HepG2 (cell line): ENCODE results near the gene ZNF365. TPM values are rescaled to one million over a fixed set of nuclear protein-coding genes. Genes with fewer than 3 reads are reported as not detected.

ENCODE experiments used
- ATAC-seq: fragments of 200-7000 bp; cut with Tn5 transposase; 3 replicates; pipeline ENCODE4 v1.9.1; 2020; ENCODE audit warnings: mild to moderate bottlenecking, moderate library complexity
- BruUV-seq: library from RNA; stranded (reverse); fragments of 400-500 nt; replicated peaks from 2 replicates; lab custom pipeline; 2021; lab: Mats Ljungman, UMichigan
- CTCF ChIA-PET: fragments of 300-600 bp; formaldehyde crosslinking; extraction: SDS; loops from one replicate; lab custom pipeline; 2021; ENCODE audit warnings: low total read pairs, inconsistent platforms, low intra/inter-chr PET ratio; lab: Yijun Ruan, JAX
- POLR2A ChIA-PET: fragments of 350-600 bp; sonication (Branson Sonifier 250); formaldehyde crosslinking; loops from one replicate; lab custom pipeline; 2020; ENCODE audit warnings: antibody characterized with exemption, inconsistent platforms; lab: Yijun Ruan, JAX
- DNase-seq: peaks from one replicate; pipeline ENCODE4 v3.0.0-alpha.2; 2015; ENCODE audit warnings: low spot score
- FAIRE-seq: peaks from 3 replicates; lab custom pipeline; 2011; peaks lifted over from hg19 to GRCh38; lab: Jason Lieb, UNC
- H2AFZ ChIP-seq: one replicate; pipeline ENCODE4 v1.6.1; 2011; ENCODE audit warnings: low read length, inconsistent platforms
- H3K27ac ChIP-seq: fragments of 300-600 bp; 3 replicates; pipeline ENCODE4 v1.8.0; 2011; ENCODE audit warnings: mixed run types, mild to moderate bottlenecking, mixed read lengths, low read length, inconsistent platforms; ENCODE audit not compliant: insufficient read depth; ENCODE audit errors: extremely low read length
- H3K27me3 ChIP-seq, 2 experiments: fragments of 200-600 bp in 1 of 2; 2 replicates in 1 of 2; 3 replicates in 1 of 2; pipeline versions ENCODE4 v1.6.0 to v1.8.0; 2011; ENCODE audit warnings: low read length in 2 of 2, mild to moderate bottlenecking in 2 of 2, moderate library complexity in 2 of 2, inconsistent platforms in 1 of 2; ENCODE audit not compliant: insufficient read depth in 2 of 2, control insufficient read depth in 1 of 2
- H3K36me3 ChIP-seq, 2 experiments: fragments of 200-600 bp in 1 of 2; replicated peaks in 1 of 2; 2 replicates in 1 of 2; 3 replicates in 1 of 2; pipeline versions ENCODE4 v1.5.1 to v1.8.0; 2011; ENCODE audit warnings: low read length in 2 of 2, inconsistent platforms in 1 of 2; ENCODE audit not compliant: insufficient read depth in 2 of 2, control insufficient read depth in 1 of 2
- H3K4me1 ChIP-seq: 2 replicates; pipeline ENCODE4 v1.5.1; 2012; ENCODE audit warnings: low read length, inconsistent platforms; ENCODE audit not compliant: insufficient read depth
- H3K4me2 ChIP-seq: 2 replicates; pipeline ENCODE4 v1.6.0; 2011; ENCODE audit warnings: low read depth, low read length, inconsistent platforms
- H3K4me3 ChIP-seq, 3 experiments: fragments of 200-600 bp in 1 of 3; sonication (generic), shearing (Covaris generic) in 1 of 3; replicated peaks in 1 of 3; 2 replicates each; pipeline ENCODE4 v1.5.1; 2011 to 2016; ENCODE audit warnings: low read length in 3 of 3, inconsistent platforms in 2 of 3, low read depth in 2 of 3, mild to moderate bottlenecking in 2 of 3, control low read depth in 1 of 3, mixed read lengths in 1 of 3; ENCODE audit not compliant: insufficient read depth in 1 of 3
- H3K79me2 ChIP-seq: one replicate; pipeline ENCODE4 v1.6.1; 2011; ENCODE audit warnings: low read length, inconsistent platforms; ENCODE audit not compliant: insufficient read depth
- H3K9ac ChIP-seq: 2 replicates; pipeline ENCODE4 v1.6.0; 2011; ENCODE audit warnings: mild to moderate bottlenecking, low read depth, low read length, inconsistent platforms; ENCODE audit not compliant: insufficient read depth
- H3K9me3 ChIP-seq: 2 replicates; pipeline ENCODE4 v1.5.1; 2012; ENCODE audit warnings: mild to moderate bottlenecking, low read length
- H4K20me1 ChIP-seq: 2 replicates; pipeline ENCODE4 v1.6.0; 2011; ENCODE audit warnings: inconsistent platforms, mild to moderate bottlenecking, low read length, moderate library complexity; ENCODE audit not compliant: insufficient read depth
- GABPB1 ChIP-seq: IDR thresholded peaks from 2 replicates; pipeline ENCODE4 v1.6.1; 2016; ENCODE audit warnings: mild to moderate bottlenecking, missing genetic modification reagents, moderate library complexity, missing compliant biosample characterization
- MAZ ChIP-seq, 2 experiments: sonication (generic) in 1 of 2; formaldehyde crosslinking in 1 of 2; IDR thresholded peaks; 2 replicates each; pipeline versions ENCODE4 v1.5.0 to v1.6.1; 2012 to 2020; ENCODE audit warnings: low read depth in 2 of 2, mild to moderate bottlenecking in 2 of 2, borderline replicate concordance in 1 of 2, improper control_type of control experiment in 1 of 2, low read length in 1 of 2, missing genetic modification reagents in 1 of 2, moderate library complexity in 1 of 2
- NFATC3 ChIP-seq: sonication (generic); formaldehyde crosslinking; IDR thresholded peaks from 2 replicates; pipeline ENCODE4 v1.5.1; 2020; ENCODE audit warnings: mild to moderate bottlenecking, missing genetic modification reagents
- PAF1 ChIP-seq: IDR thresholded peaks from 2 replicates; pipeline ENCODE4 v1.6.1; 2016; ENCODE audit warnings: missing genetic modification reagents, missing compliant biosample characterization
- RFXAP ChIP-seq: sonication (generic); formaldehyde crosslinking; IDR thresholded peaks from 2 replicates; pipeline ENCODE4 v1.4.0; 2020; ENCODE audit warnings: missing genetic modification reagents, borderline replicate concordance
- TBP ChIP-seq: sonication (generic); formaldehyde crosslinking; IDR thresholded peaks from 2 replicates; pipeline ENCODE4 v1.5.0; 2020; ENCODE audit warnings: missing genetic modification reagents
- TEAD3 ChIP-seq: optimal IDR thresholded peaks from 2 replicates; pipeline ENCODE3; 2016; ENCODE audit warnings: borderline replicate concordance
- ZNF484 ChIP-seq: sonication (generic); formaldehyde crosslinking; IDR thresholded peaks from 2 replicates; pipeline ENCODE4 v1.5.1; 2020; ENCODE audit warnings: mild to moderate bottlenecking, low read depth, missing genetic modification reagents, borderline replicate concordance
- ZNF605 ChIP-seq: sonication (generic); formaldehyde crosslinking; IDR thresholded peaks from 2 replicates; pipeline ENCODE4 v1.8.0; 2022; ENCODE audit warnings: mild to moderate bottlenecking, missing genetic modification reagents
- WGBS: methylation state at CpG from one replicate; pipeline ENCODE4 v1.1.6; 2017; ENCODE audit warnings: low lambda C conversion rate; 5-methylcytosine and 5-hydroxymethylcytosine counted together
- in situ Hi-C: cut with HindIII; loops from 2 replicates; pipeline ENCODE4 v1.10.0; 2017; ENCODE audit warnings: low pct_unique_long_range_greater_than_20kb; ENCODE audit not compliant: extremely low pct_ligation_motif_present
- intact Hi-C: fragments of 100-400 bp; cut with micrococcal nuclease; formaldehyde crosslinking; loops from one replicate; pipeline ENCODE4 v1.10.0; 2022; ENCODE audit not compliant: unreplicated experiment
- polyA plus RNA-seq, 8 experiments: library from polyadenylated mRNA; depleted of rRNA in 3 of 8; stranded (reverse) in 7 of 8; unstranded in 1 of 8; fragments of >200 nt; fragmentation: Illumina TruSeq in 4 of 8; extraction: Trizol in 4 of 8; gene quantifications; 2 replicates each; pipeline versions ENCODE4 v1.2.1 to v1.2.3, GENCODE V29; 2011 to 2016; ENCODE audit warnings: low read depth in 4 of 8, missing spikeins in 1 of 8, mixed read lengths in 1 of 8; ENCODE audit not compliant: insufficient read depth in 1 of 8
- total RNA-seq, 5 experiments: library from RNA; depleted of rRNA; stranded (reverse); fragments of >200 nt; fragmentation: Illumina TruSeq; extraction: Trizol; gene quantifications; 2 replicates each; pipeline ENCODE4 v1.2.3, GENCODE V29; 2016; ENCODE audit warnings: low read depth in 1 of 5

ZNF365 gene
- total and polyA plus RNA-seq, 2 of the 13 experiments (the other 11 are each of a cell fraction or from before 2014, with no cell fraction given) = not detected

GRCh38 chr10:62341419-62341818, 32.8 kb upstream of the ZNF365 start:
- intact Hi-C loops = no loop called here
- H2AFZ ChIP-seq = no peak overlapping the region
- no peak overlapping the region for H3K9ac ChIP-seq
- peaks cover 49% of the 10 kb centered on the region for H3K9me3 ChIP-seq
- H4K20me1 ChIP-seq = no peaks in the 10 kb centered on the region
- in situ Hi-C loops = no loop called here
- no peaks in the 10 kb centered on the region for H3K27me3 ChIP-seq
- H3K4me1 ChIP-seq = no peaks in the 10 kb centered on the region
- DNase-seq (no peak), ATAC-seq (no peak), FAIRE-seq (no peak)
- no peak overlapping the region for H3K27ac ChIP-seq
- H3K36me3 ChIP-seq = no peaks in the 10 kb centered on the region
- no TSS peak for BruUV-seq
- H3K4me2 ChIP-seq = no peak overlapping the region
- TF ChIP-seq GABPB1 (CRISPR knock-in tag) (no peak), PAF1 (CRISPR knock-in tag) (no peak), ZNF605 (no peak), TEAD3 (CRISPR knock-in tag) (no peak), RFXAP (CRISPR knock-in tag) (no peak), MAZ (IDR thresholded peaks at IDR 0.05; ENCODE audit: borderline replicate concordance, low read depth, low read length) (no peak), MAZ (CRISPR knock-in tag; IDR thresholded peaks at IDR 0.05; ENCODE audit: low read depth) (no peak)
- no peak overlapping the region for H3K4me3 ChIP-seq
- ChIA-PET CTCF (no interaction called here), POLR2A (no interaction called here)
- no peaks in the 10 kb centered on the region for H3K79me2 ChIP-seq

DNA sequence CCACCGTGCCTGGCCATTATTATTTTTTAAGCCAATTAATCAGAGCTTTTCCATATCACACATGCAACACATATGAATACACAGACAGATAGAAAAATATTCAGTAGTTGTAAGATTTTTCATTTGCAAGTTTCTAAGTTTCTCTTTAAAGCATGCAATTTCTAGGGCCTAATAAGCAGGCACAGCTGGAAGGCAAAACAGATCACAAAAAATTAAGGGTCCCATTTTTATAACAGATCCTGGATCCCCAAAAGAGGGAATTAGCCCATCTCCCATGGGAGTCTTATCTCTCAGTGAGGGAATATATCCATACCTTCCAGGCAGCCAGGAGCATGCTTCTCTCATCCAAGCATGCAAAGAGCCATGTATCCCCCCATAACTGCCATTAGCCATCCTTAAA, 31.2 kb upstream of the ZNF365 start:
- in situ Hi-C loops = no loop called here
- no peak for FAIRE-seq
- CTCF ChIA-PET = no interaction called here
- WGBS = 0% methylated on average over 1 of the region's 1 CpG
- peaks cover 57% of the 10 kb centered on the region for H3K9me3 ChIP-seq
- BruUV-seq = no TSS peak
- no peaks in the 10 kb centered on the region for H3K27me3 ChIP-seq
- H2AFZ ChIP-seq = no peak overlapping the region
- POLR2A ChIA-PET = no interaction called here
- intact Hi-C loops = no loop called here
- H3K4me3 ChIP-seq = no peak overlapping the region
- no peaks in the 10 kb centered on the region for H3K36me3 ChIP-seq
- no peaks in the 10 kb centered on the region for H3K79me2 ChIP-seq
- ATAC-seq = no peak
- H3K27ac ChIP-seq = no peak overlapping the region
- H4K20me1 ChIP-seq = no peaks in the 10 kb centered on the region
- no peak for DNase-seq
- H3K4me2 ChIP-seq = no peak overlapping the region
- TF ChIP-seq NFATC3 (CRISPR knock-in tag) (no peak), ZNF484 (CRISPR knock-in tag) (no peak), TBP (no peak)
- TF ChIP-seq, all 625 proteins: peak for 0
- Histone ChIP-seq H3K9ac (no peak overlapping the region), H3K4me1 (no peaks in the 10 kb centered on the region)
